Ovary (tissue), 9 donors: ENCODE results near the gene COBL. TPM values are rescaled to one million over a fixed set of nuclear protein-coding genes. Genes with fewer than 3 reads are reported as not detected.

Source experiments
- DNase-seq, 5 donors: peaks; one replicate each; pipeline ENCODE4 v3.0.0-alpha.2; 2019 to 2020
- H3K27ac ChIP-seq, 2 donors: fragments of 200-600 bp; one replicate each; pipeline versions ENCODE4 v1.5.1 to v1.8.0; 2019 to 2022
- H3K27me3 ChIP-seq: fragments of 200-600 bp; one replicate; pipeline ENCODE4 v1.8.0; 2022
- H3K36me3 ChIP-seq: fragments of 200-600 bp; sonication (generic); one replicate; pipeline ENCODE4 v1.5.1; 2019
- H3K4me1 ChIP-seq: one replicate; pipeline ENCODE4 v1.8.1; 2013; ENCODE audit warnings: mild to moderate bottlenecking, moderate library complexity; ENCODE audit not compliant: insufficient read depth
- H3K4me3 ChIP-seq: fragments of 200-600 bp; sonication (generic); one replicate; pipeline ENCODE4 v1.5.1; 2017
- H3K9me3 ChIP-seq, 2 donors: fragments of 200-600 bp in 1 of 2; sonication (generic) in 1 of 2; one replicate each; pipeline versions ENCODE4 v1.5.1 to v1.8.1; 2013 to 2019; ENCODE audit warnings: mild to moderate bottlenecking in 1 of 2, moderate library complexity in 1 of 2
- CTCF ChIP-seq, 3 donors: fragments of 450-650 bp in 2 of 3; fragments of 200-600 bp in 1 of 3; IDR thresholded peaks; one replicate each; pipeline versions ENCODE4 v1.5.1 to v1.8.0; 2016 to 2022; ENCODE audit warnings: antibody characterized with exemption in 3 of 3, mild to moderate bottlenecking in 1 of 3
- EP300 ChIP-seq: sonication (generic); formaldehyde crosslinking; IDR thresholded peaks from one replicate; pipeline ENCODE4 v1.6.1; 2017; ENCODE audit warnings: antibody characterized with exemption
- POLR2A ChIP-seq: fragments of 450-650 bp; IDR thresholded peaks from one replicate; pipeline ENCODE4 v1.6.1; 2017; ENCODE audit warnings: antibody characterized with exemption, mild to moderate bottlenecking, moderate library complexity
- WGBS, 3 donors: extraction: QIAGEN DNeasy Blood & Tissue Kit in 1 of 3; methylation state at CpG; one replicate each; pipeline versions ENCODE4 v1.1.5 to v1.1.7; 2013 to 2017; 5-methylcytosine and 5-hydroxymethylcytosine counted together
- intact Hi-C, 4 donors: fragments of 100-400 bp; cut with DNase I; formaldehyde crosslinking; loops; one replicate each; pipeline versions ENCODE4 v1.11.0 to v1.15.1; 2022 to 2023
- polyA plus RNA-seq, 2 donors: library from polyadenylated mRNA; stranded (reverse); fragments of 200-250 nt in 1 of 2; fragments of 350-450 nt in 1 of 2; fragmentation: Illumina TruSeq in 1 of 2; extraction: RNeasy Lipid Tissue Mini Kit (QIAGEN cat#74804) in 1 of 2; gene quantifications; one replicate each; pipeline ENCODE4 v1.2.3, GENCODE V29; 2013 to 2014
- total RNA-seq, 7 donors: library from RNA; depleted of rRNA in 2 of 7; stranded (reverse); fragments of >200 nt in 2 of 7; fragmentation: NEBNext Ultra II Directional in 3 of 7; extraction: Animal tissue kit (Norgen Biotek cat#: 25700) in 3 of 7; gene quantifications; one replicate each; pipeline versions ENCODE4 v1.1.0 to v1.2.4, GENCODE V29; 2016 to 2023
- donor health status: DM: no; HTN: no; CAD: no; lungs with moderate emphysema.
- donor health status: DM: no; HTN: no; CAD: no.
- donor health status: Bipolar disorder and iron deficiency.
- donor health status: DM: yes; HTN: yes; CAD: no.
- donor health status: DM: no; HTN: no; CAD: no.
- donor health status: DM: yes; HTN: yes; CAD: no.

Gene COBL
- total and polyA plus RNA-seq, 9 donors: 0.87 to 33.4 (median 3.9) TPM

GRCh38 chr7:51239691-51240090, 76.9 kb downstream of the COBL start:
- DNase-seq: no peak
- whole genome bisulfite sequencing, 3 donors: 77 to 79% (median 77%) methylated on average over 3 of the region's 3 CpGs
- no peak overlapping the region for H3K27ac ChIP-seq
- TF ChIP-seq CTCF (IDR thresholded peaks at IDR 0.05) (no peak), EP300 (no peak), POLR2A (no peak)
- intact Hi-C loops: no loop called here
- no peak overlapping the region for H3K4me3 ChIP-seq
- H3K4me1 ChIP-seq: no peaks in the 10 kb centered on the region
- H3K27me3 ChIP-seq: no peaks in the 10 kb centered on the region
- H3K9me3 ChIP-seq: no peaks in the 10 kb centered on the region
- no peaks in the 10 kb centered on the region for H3K36me3 ChIP-seq

- TF ChIP-seq CTCF (IDR thresholded peaks at IDR 0.05): no peak
- no peak for TF ChIP-seq POLR2A
- TF ChIP-seq EP300: no peak
- Histone ChIP-seq H3K4me3 (no peak overlapping the region), H3K27ac (no peak overlapping the region), H3K36me3 (no peaks in the 10 kb centered on the region), H3K4me1 (no peaks in the 10 kb centered on the region), H3K27me3 (no peaks in the 10 kb centered on the region), H3K9me3 (no peaks in the 10 kb centered on the region)
- DNase-seq: no peak
- intact Hi-C loops: no loop called here
- WGBS, 3 donors: 72 to 74% (median 72%) methylated on average over 4 of the region's 4 CpGs
These were observed 77.6 kb downstream of the COBL start for GRCh38 chr7:51238981-51239495.

DNA sequence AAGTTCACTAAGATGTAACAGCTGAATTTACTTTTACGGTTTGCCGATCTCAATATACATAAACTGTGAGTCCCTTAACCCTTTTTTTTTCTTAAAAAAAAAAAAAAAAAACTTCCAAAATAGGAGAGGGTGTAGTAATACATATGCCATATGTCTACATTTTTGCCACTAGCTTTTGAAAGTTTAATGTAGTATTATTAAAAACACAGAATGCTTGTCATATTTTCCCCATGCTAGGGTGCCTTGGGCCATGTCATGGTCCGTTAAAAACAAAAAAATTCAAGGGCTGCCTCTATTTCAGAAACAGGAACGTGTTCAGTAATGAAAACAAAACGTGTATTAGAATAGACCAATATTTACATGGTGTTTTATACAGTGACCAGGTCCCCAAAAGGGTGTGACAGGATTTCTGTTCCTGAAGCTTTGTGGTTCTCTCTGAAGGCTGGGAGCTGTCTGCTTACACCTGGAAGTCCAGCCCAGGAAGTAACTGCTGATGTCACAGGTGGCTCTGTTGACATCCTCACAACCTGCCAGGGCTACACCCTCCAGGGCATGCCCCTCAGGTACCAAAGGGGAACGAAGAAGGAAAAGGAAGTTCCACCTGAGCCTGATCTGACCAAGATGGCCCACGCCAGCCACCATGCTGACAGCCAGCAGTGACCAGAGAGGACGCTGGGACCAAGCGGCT, 79.0 kb downstream of the COBL start:
- intact Hi-C loops: no loop called here
- no peak overlapping the region for H3K27ac ChIP-seq

DNA sequence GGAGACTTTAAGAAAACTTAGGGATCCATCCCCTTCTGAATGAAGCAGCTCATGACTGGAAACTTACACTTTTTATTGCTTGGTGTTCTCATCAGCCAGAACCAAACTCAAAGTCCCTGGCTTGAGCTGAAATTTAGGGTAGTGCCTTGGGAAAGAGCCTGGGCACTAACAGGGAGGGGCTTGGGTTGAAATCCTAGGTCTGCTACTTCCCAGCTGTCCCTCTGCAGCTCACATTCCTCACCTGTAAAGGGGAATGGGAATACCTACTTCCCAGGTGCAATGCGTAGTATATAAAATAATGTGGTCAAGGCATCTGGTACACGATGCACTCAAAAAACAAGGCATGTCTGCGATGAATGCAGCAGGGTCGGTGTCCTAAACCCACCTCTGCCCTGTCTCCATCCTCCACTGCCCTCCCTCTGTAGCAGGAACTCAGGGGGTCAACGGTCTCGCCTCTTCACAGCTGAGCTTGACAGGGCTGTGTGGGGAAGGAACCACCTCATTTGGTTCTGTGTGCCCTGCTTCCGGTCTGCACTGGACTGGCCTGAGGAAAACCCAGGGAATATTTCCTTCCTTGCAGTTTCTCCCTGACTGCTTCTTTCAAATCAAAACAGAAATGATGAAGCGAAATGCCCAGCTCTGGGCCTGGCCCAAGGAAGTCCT, 80.0 kb downstream of the COBL start:
- intact Hi-C loops: no loop called here
- no peak overlapping the region for H3K4me3 ChIP-seq
- WGBS, 3 donors: 76 to 83% (median 78%) methylated on average over 8 of the region's 8 CpGs
- H3K9me3 ChIP-seq: no peaks in the 10 kb centered on the region
- no peaks in the 10 kb centered on the region for H3K27me3 ChIP-seq
- H3K36me3 ChIP-seq: no peaks in the 10 kb centered on the region
- no peak overlapping the region for H3K27ac ChIP-seq
- H3K4me1 ChIP-seq: no peaks in the 10 kb centered on the region
- TF ChIP-seq POLR2A (no peak), CTCF (IDR thresholded peaks at IDR 0.05) (no peak), EP300 (no peak)
- no peak for DNase-seq

More for the DNA sequence above, 79.0 kb downstream of the COBL start:
- Histone ChIP-seq H3K27me3 (no peaks in the 10 kb centered on the region), H3K36me3 (no peaks in the 10 kb centered on the region), H3K4me3 (no peak overlapping the region), H3K4me1 (no peaks in the 10 kb centered on the region), H3K9me3 (no peaks in the 10 kb centered on the region)
- DNase-seq: no peak
- no peak for TF ChIP-seq CTCF (IDR thresholded peaks at IDR 0.05)
- no peak for TF ChIP-seq EP300
- no peak for TF ChIP-seq POLR2A
- WGBS, 3 donors: 59 to 69% (median 63%) methylated on average over 9 of the region's 9 CpGs
